ENCODE measurements around the gene MMP19.

GRCh38 chr12:55849616-55850343 is 7.0 kb upstream of the MMP19 start:
- TF ChIP-seq CTCF (IDR thresholded peaks at IDR 0.05) (no peak), POLR2AphosphoS5 (IDR thresholded peaks at IDR 0.05) (no peak), POLR2A (IDR thresholded peaks at IDR 0.05; ENCODE audit: low read depth) (no peak), EP300 (IDR thresholded peaks at IDR 0.05) (no peak)

Measured in esophagus muscularis mucosa (tissue), 4 donors.